Lower leg skin (tissue), 3 donors: ENCODE data around the gene FGF9.

Experiments used
- CTCF ChIP-seq, 3 donors: fragments of 450-650 bp; IDR thresholded peaks; one replicate each; pipeline ENCODE4 v1.5.1; 2016; ENCODE audit warnings: antibody characterized with exemption in 3 of 3, mild to moderate bottlenecking in 3 of 3, moderate library complexity in 2 of 3
- POLR2A ChIP-seq, 2 donors: fragments of 450-650 bp; IDR thresholded peaks; one replicate each; pipeline ENCODE4 v1.6.1; 2016 to 2017; ENCODE audit warnings: antibody characterized with exemption in 2 of 2, mild to moderate bottlenecking in 1 of 2, moderate library complexity in 1 of 2

- TF ChIP-seq POLR2A (IDR thresholded peaks at IDR 0.05): no peak
- TF ChIP-seq CTCF (IDR thresholded peaks at IDR 0.05): no peak
Measured at GRCh38 chr13:21688056-21688455, 17.2 kb downstream of the FGF9 start.
